Esophagus squamous epithelium (tissue), 4 donors: Measurements from ENCODE around the gene BCL7B.

ENCODE experiments used
- POLR2A ChIP-seq, 4 donors: fragments of 450-650 bp; IDR thresholded peaks; one replicate each; pipeline ENCODE4 v1.6.1; 2017; ENCODE audit warnings: antibody characterized with exemption in 4 of 4, mild to moderate bottlenecking in 4 of 4, moderate library complexity in 3 of 4
- TF ChIP-seq, protein P1 (sequence below), 6 experiments: fragments of 450-650 bp in 4 of 6; fragments of 200-600 bp in 2 of 6; sonication (generic) in 2 of 6; IDR thresholded peaks; one replicate each; pipeline ENCODE4 v1.5.1; 2016 to 2019; ENCODE audit warnings: antibody characterized with exemption in 6 of 6, mild to moderate bottlenecking in 4 of 6, moderate library complexity in 4 of 6

- TF ChIP-seq, protein P1, sequence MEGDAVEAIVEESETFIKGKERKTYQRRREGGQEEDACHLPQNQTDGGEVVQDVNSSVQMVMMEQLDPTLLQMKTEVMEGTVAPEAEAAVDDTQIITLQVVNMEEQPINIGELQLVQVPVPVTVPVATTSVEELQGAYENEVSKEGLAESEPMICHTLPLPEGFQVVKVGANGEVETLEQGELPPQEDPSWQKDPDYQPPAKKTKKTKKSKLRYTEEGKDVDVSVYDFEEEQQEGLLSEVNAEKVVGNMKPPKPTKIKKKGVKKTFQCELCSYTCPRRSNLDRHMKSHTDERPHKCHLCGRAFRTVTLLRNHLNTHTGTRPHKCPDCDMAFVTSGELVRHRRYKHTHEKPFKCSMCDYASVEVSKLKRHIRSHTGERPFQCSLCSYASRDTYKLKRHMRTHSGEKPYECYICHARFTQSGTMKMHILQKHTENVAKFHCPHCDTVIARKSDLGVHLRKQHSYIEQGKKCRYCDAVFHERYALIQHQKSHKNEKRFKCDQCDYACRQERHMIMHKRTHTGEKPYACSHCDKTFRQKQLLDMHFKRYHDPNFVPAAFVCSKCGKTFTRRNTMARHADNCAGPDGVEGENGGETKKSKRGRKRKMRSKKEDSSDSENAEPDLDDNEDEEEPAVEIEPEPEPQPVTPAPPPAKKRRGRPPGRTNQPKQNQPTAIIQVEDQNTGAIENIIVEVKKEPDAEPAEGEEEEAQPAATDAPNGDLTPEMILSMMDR (IDR thresholded peaks at IDR 0.05): no peak
- no peak for TF ChIP-seq POLR2A (IDR thresholded peaks at IDR 0.05)
These were observed 35.9 kb upstream of the BCL7B start for GRCh38 chr7:73593207-73594045.
